ENCODE measurements around the gene CALHM3.

- TF ChIP-seq EZH2 (IDR thresholded peaks at IDR 0.05) (no peak), POLR2AphosphoS5 (IDR thresholded peaks at IDR 0.05; ENCODE audit: borderline replicate concordance, low read depth, low read length) (no peak), FOXP2 (optimal IDR thresholded peaks at IDR 0.05; ENCODE audit: control extremely low read depth, extremely low read length, insufficient read depth) (no peak)
Measured at GRCh38 chr10:103450201-103450695, 28.8 kb downstream of the CALHM3 start.
